K562 (cell line): ENCODE data around the gene CFAP70. TPM values are rescaled to one million over a fixed set of nuclear protein-coding genes. Genes with fewer than 3 reads are reported as not detected.

Experiments
- ATAC-seq: fragments of 200-7000 bp; cut with Tn5 transposase; 3 replicates; pipeline ENCODE4 v1.9.1; 2020; ENCODE audit warnings: moderate library complexity
- BruUV-seq: library from RNA; stranded (reverse); fragments of 400-500 nt; replicated peaks from 2 replicates; lab custom pipeline; 2021; lab: Mats Ljungman, UMichigan
- CTCF ChIA-PET: fragments of 300-600 bp; formaldehyde crosslinking; extraction: SDS; loops from one replicate; lab custom pipeline; 2021; ENCODE audit warnings: low intra/inter-chr PET ratio; lab: Yijun Ruan, JAX
- POLR2A ChIA-PET: fragments of 300-600, 350-650 bp; sonication (Branson Sonifier 250); formaldehyde crosslinking; extraction: SDS; loops from one replicate; lab custom pipeline; 2021; ENCODE audit warnings: antibody characterized with exemption, inconsistent platforms; lab: Yijun Ruan, JAX
- DNase-seq, 4 experiments: peaks; one replicate each; pipeline versions ENCODE4 v3.0.0 to v3.0.0-alpha.2; 2011 to 2018; ENCODE audit warnings: low spot score in 3 of 4, mixed read lengths in 3 of 4; ENCODE audit errors: extremely low read depth in 1 of 4
- FAIRE-seq: peaks from 2 replicates; lab custom pipeline; 2011; peaks lifted over from hg19 to GRCh38; lab: Jason Lieb, UNC
- H2AFZ ChIP-seq: 2 replicates; pipeline ENCODE4 v1.6.0; 2011; ENCODE audit warnings: low read depth, low read length, control low read depth, inconsistent platforms
- H3K27ac ChIP-seq: fragments of 200-600 bp; 3 replicates; pipeline ENCODE4 v1.8.0; 2011; ENCODE audit warnings: low read depth, mild to moderate bottlenecking, control low read depth, inconsistent platforms, low read length, moderate library complexity, mixed read lengths; ENCODE audit errors: extremely low read depth
- H3K27me3 ChIP-seq, 2 experiments: fragments of 300-600 bp in 1 of 2; 2 replicates in 1 of 2; 3 replicates in 1 of 2; pipeline versions ENCODE4 v1.6.0 to v1.8.0; 2011; ENCODE audit warnings: inconsistent platforms in 2 of 2, low read length in 2 of 2, mild to moderate bottlenecking in 1 of 2, mixed read lengths in 1 of 2, moderate library complexity in 1 of 2; ENCODE audit not compliant: control insufficient read depth in 2 of 2, insufficient read depth in 2 of 2
- H3K36me3 ChIP-seq: fragments of 300-600 bp; 3 replicates; pipeline ENCODE4 v1.8.0; 2011; ENCODE audit warnings: mild to moderate bottlenecking, low read length, inconsistent platforms; ENCODE audit not compliant: control insufficient read depth, insufficient read depth
- H3K4me1 ChIP-seq, 2 experiments: fragments of 200-600 bp in 1 of 2; replicated peaks in 1 of 2; 2 replicates in 1 of 2; 3 replicates in 1 of 2; pipeline versions ENCODE4 v1.5.1 to v1.8.0; 2011; ENCODE audit warnings: inconsistent platforms in 2 of 2, low read length in 2 of 2, mild to moderate bottlenecking in 1 of 2, mixed read lengths in 1 of 2, moderate library complexity in 1 of 2; ENCODE audit not compliant: control insufficient read depth in 2 of 2, insufficient read depth in 2 of 2
- H3K4me2 ChIP-seq: 2 replicates; pipeline ENCODE4 v1.6.1; 2011; ENCODE audit warnings: low read length, control low read depth, inconsistent platforms, mixed read lengths; ENCODE audit not compliant: insufficient read depth
- H3K4me3 ChIP-seq: fragments of 200-600 bp; sonication (generic), shearing (Covaris generic); 2 replicates; pipeline ENCODE4 v1.5.1; 2016; ENCODE audit warnings: control low read depth, inconsistent platforms
- H3K79me2 ChIP-seq: fragments of 200-600 bp; 3 replicates; pipeline ENCODE4 v1.8.0; 2011; ENCODE audit warnings: low read length, inconsistent platforms; ENCODE audit not compliant: control insufficient read depth, insufficient read depth
- H3K9ac ChIP-seq, 2 experiments: 2 replicates each; pipeline versions ENCODE4 v1.6.0 to v1.6.1; 2011; ENCODE audit warnings: low read depth in 2 of 2, low read length in 2 of 2, control low read depth in 1 of 2, inconsistent platforms in 1 of 2, mild to moderate bottlenecking in 1 of 2, mixed read lengths in 1 of 2; ENCODE audit not compliant: insufficient read depth in 1 of 2
- H3K9me1 ChIP-seq: one replicate; pipeline ENCODE4 v1.6.0; 2011; ENCODE audit warnings: inconsistent platforms, mild to moderate bottlenecking, low read length, moderate library complexity; ENCODE audit not compliant: control insufficient read depth, insufficient read depth
- H3K9me3 ChIP-seq: replicated peaks from 2 replicates; pipeline ENCODE4 v1.5.1; 2011; ENCODE audit warnings: low read depth, low read length, inconsistent platforms; ENCODE audit not compliant: control insufficient read depth, insufficient read depth
- H4K20me1 ChIP-seq: replicated peaks from 2 replicates; pipeline ENCODE4 v1.6.1; 2011; ENCODE audit warnings: low read length, inconsistent platforms, mixed read lengths; ENCODE audit not compliant: control insufficient read depth, insufficient read depth
- BCOR ChIP-seq: fragments of 450-650 bp; IDR thresholded peaks from 2 replicates; pipeline ENCODE4 v1.6.1; 2016
- CBX3 ChIP-seq, 2 experiments: IDR thresholded peaks; 1 replicate in 1 of 2; 2 replicates in 1 of 2; pipeline ENCODE4 v1.6.1; 2012; ENCODE audit warnings: inconsistent platforms in 2 of 2, low read length in 2 of 2, borderline replicate concordance in 1 of 2, control low read depth in 1 of 2
- ESRRA ChIP-seq: fragments of 450-650 bp; IDR thresholded peaks from 2 replicates; pipeline ENCODE4 v1.6.1; 2014; ENCODE audit warnings: low read depth, mild to moderate bottlenecking, moderate library complexity, borderline replicate concordance
- ETV5 ChIP-seq: sonication (generic); formaldehyde crosslinking; IDR thresholded peaks from 2 replicates; pipeline ENCODE4 v1.4.0; 2020; ENCODE audit warnings: low read depth, mild to moderate bottlenecking, missing genetic modification reagents
- FIP1L1 ChIP-seq: fragments of 200-400 bp; formaldehyde crosslinking; IDR thresholded peaks from 2 replicates; pipeline ENCODE4 v1.6.1; 2018; ENCODE audit warnings: mild to moderate bottlenecking, low read depth, low read length; ENCODE audit not compliant: poor library complexity, severe bottlenecking
- FOXJ3 ChIP-seq: sonication (generic); formaldehyde crosslinking; IDR thresholded peaks from 2 replicates; pipeline ENCODE4 v1.4.0; 2020; ENCODE audit warnings: mild to moderate bottlenecking, missing genetic modification reagents
- GTF3C2 ChIP-seq: IDR thresholded peaks from 3 replicates; pipeline ENCODE4 v1.6.1; 2011; ENCODE audit warnings: borderline replicate concordance, mild to moderate bottlenecking, moderate library complexity; ENCODE audit not compliant: insufficient read length; ENCODE audit errors: extremely low read depth
- KAT2B ChIP-seq: IDR thresholded peaks from one replicate; pipeline ENCODE4 v1.6.1; 2012; ENCODE audit warnings: low read depth, mild to moderate bottlenecking, control low read depth, inconsistent platforms, low read length, moderate library complexity
- RBM25 ChIP-seq: fragments of 200-400 bp; formaldehyde crosslinking; IDR thresholded peaks from 2 replicates; pipeline ENCODE4 v1.6.1; 2018; ENCODE audit warnings: low read length, low read depth, moderate library complexity; ENCODE audit not compliant: severe bottlenecking
- TBP ChIP-seq: optimal IDR thresholded peaks from 2 replicates; pipeline ENCODE3; 2011; ENCODE audit warnings: low read depth, low read length, improper control_type of control experiment
- TRIM28 ChIP-seq: fragments of 450-650 bp; IDR thresholded peaks from 2 replicates; pipeline ENCODE4 v1.6.1; 2017
- ZNF146 ChIP-seq: IDR thresholded peaks from one replicate; pipeline ENCODE4 v1.6.1; 2018; ENCODE audit warnings: missing compliant biosample characterization; ENCODE audit not compliant: unreplicated experiment
- ZNF449 ChIP-seq: fragments of 250-450 bp; sonication (Bioruptor Pico); IDR thresholded peaks from 2 replicates; pipeline ENCODE4 v1.8.0; 2022; ENCODE audit warnings: moderate library complexity, mild to moderate bottlenecking, inconsistent platforms
- WGBS: fragments of 100-300 bp; shearing (Covaris generic); methylation state at CpG from one replicate; pipeline ENCODE4 v1.1.6; 2016; ENCODE audit warnings: low coverage, mixed read lengths; ENCODE audit not compliant: insufficient coverage; ENCODE audit errors: missing lambda C conversion rate; 5-methylcytosine and 5-hydroxymethylcytosine counted together
- in situ Hi-C: fragments of 300-500 bp; cut with MboI; formaldehyde crosslinking; loops from 4 replicates; pipeline ENCODE4 v1.15.0; 2018; ENCODE audit warnings: inconsistent platforms, mixed read lengths
- intact Hi-C: fragments of 100-400 bp; cut with micrococcal nuclease; formaldehyde crosslinking; loops from 2 replicates; pipeline ENCODE4 v1.14.2; 2022
- polyA plus RNA-seq, 8 experiments: library from polyadenylated mRNA; depleted of rRNA in 4 of 8; stranded (reverse) in 5 of 8; unstranded in 3 of 8; fragments of >200 nt; fragmentation: Nextera tagmentation in 2 of 8; fragmentation: Illumina TruSeq in 1 of 8; extraction: Ambion mirVana in 2 of 8; extraction: Trizol in 1 of 8; gene quantifications; 2 replicates each; pipeline versions ENCODE4 v1.2.1 to v1.2.3, GENCODE V29; 2011 to 2014; ENCODE audit warnings: inconsistent platforms in 1 of 8, missing spikeins in 1 of 8
- total RNA-seq, 7 experiments: library from RNA; depleted of rRNA in 6 of 7; stranded (reverse); fragments of >200 nt in 6 of 7; fragmentation: Illumina TruSeq in 2 of 7; extraction: Trizol in 2 of 7; gene quantifications; 2 replicates each; pipeline versions ENCODE4 v1.2.1 to v1.2.3, GENCODE V29; 2011 to 2021; ENCODE audit warnings: low replicate concordance in 1 of 7

Gene CFAP70
- total and polyA plus RNA-seq, 9 of the 15 experiments (the other 6 are each of a cell fraction or from before 2014, with no cell fraction given) = 0.27 to 1.6 (median 0.86) TPM

- Histone ChIP-seq H2AFZ (no peak overlapping the region), H3K9ac (no peak overlapping the region), H3K27ac (no peak overlapping the region), H3K9me1 (no peaks in the 10 kb centered on the region), H3K4me1 (no peaks in the 10 kb centered on the region), H3K4me2 (no peak overlapping the region), H3K79me2 (no peaks in the 10 kb centered on the region), H3K4me3 (no peak overlapping the region), H3K9me3 (no peaks in the 10 kb centered on the region), H3K36me3 (no peaks in the 10 kb centered on the region), H3K27me3 (no peaks in the 10 kb centered on the region), H4K20me1 (no peaks in the 10 kb centered on the region)
- no peak for FAIRE-seq
- POLR2A ChIA-PET = no interaction called here
- TF ChIP-seq BCOR (peak; percentile 36; the same call in 1 of the 2 replicates), RBM25 (peak; percentile 79), FOXJ3 (CRISPR knock-in tag) (no peak), ZNF146 (peak; percentile 90), FIP1L1 (no peak), CBX3 (IDR thresholded peaks at IDR 0.05; ENCODE audit: borderline replicate concordance in 1 of 2, low read length in 2 of 2) (0 out of 3 replicates have a peak, but pooled peaks of 1 of the 2 experiments have one; percentile 22), TRIM28 (peak; percentile 54)
- CTCF ChIA-PET = no interaction called here
- intact Hi-C loops (no loop called here), in situ Hi-C loops (no loop called here)
- no TSS peak for BruUV-seq
- no peak for ATAC-seq
- DNase-seq = no peak
- 54% methylated on average over 1 of the region's 1 CpG for WGBS
Measured at GRCh38 chr10:73289958-73290357, 68.7 kb downstream of the CFAP70 start.

GRCh38 chr10:73287441-73287840 lies 71.2 kb downstream of the CFAP70 start:
- Histone ChIP-seq H4K20me1 (no peaks in the 10 kb centered on the region), H3K9ac (no peak overlapping the region), H3K27me3 (no peaks in the 10 kb centered on the region), H3K79me2 (no peaks in the 10 kb centered on the region), H3K9me3 (no peaks in the 10 kb centered on the region), H3K4me3 (no peak overlapping the region), H3K27ac (no peak overlapping the region), H2AFZ (no peak overlapping the region), H3K4me1 (no peaks in the 10 kb centered on the region), H3K9me1 (no peaks in the 10 kb centered on the region), H3K4me2 (no peak overlapping the region), H3K36me3 (no peaks in the 10 kb centered on the region)
- DNase-seq (no peak), FAIRE-seq (no peak), ATAC-seq (no peak)
- in situ Hi-C loops = no loop called here
- no TSS peak for BruUV-seq
- intact Hi-C loops = no loop called here
- ChIA-PET CTCF (no interaction called here), POLR2A (interaction anchor here (1.2 kb wide), 1 partner anchor 9 kb away, joined by 4 read pairs; no protein-coding TSS in a partner anchor)
- 6% methylated on average over 1 of the region's 1 CpG for WGBS
- TF ChIP-seq ZNF449 (CRISPR knock-in tag) = no peak
- TF ChIP-seq ESRRA = no peak
- TF ChIP-seq ETV5 (CRISPR knock-in tag) = no peak
- no peak for TF ChIP-seq GTF3C2
- no peak for TF ChIP-seq KAT2B
- TF ChIP-seq TBP = no peak
